Activated T-helper 17 cell treated with anti-CD3 and anti-CD28 coated beads, Interleukin-2, amount 50 U/mL, for 72 hours (primary cell): ENCODE measurements around the gene ALDH3B2. TPM values are rescaled to one million over a fixed set of nuclear protein-coding genes. Genes with fewer than 3 reads are reported as not detected.

Source experiments
- ATAC-seq: fragments of 150-1000 bp; cut with Tn5 transposase; replicated peaks from 2 replicates; pipeline ENCODE4 v1.10.0; 2021; ENCODE audit warnings: mild to moderate bottlenecking, moderate library complexity
- H3K27ac Mint-ChIP-seq: one replicate; pipeline ENCODE4 v1.8.0; 2022; ENCODE audit warnings: mixed read lengths
- H3K27me3 Mint-ChIP-seq: one replicate; pipeline ENCODE4 v1.8.0; 2022; ENCODE audit warnings: mixed read lengths
- H3K36me3 Mint-ChIP-seq: one replicate; pipeline ENCODE4 v1.8.0; 2022; ENCODE audit warnings: low read depth, mild to moderate bottlenecking, mixed read lengths
- H3K4me1 Mint-ChIP-seq: one replicate; pipeline ENCODE4 v1.8.0; 2022; ENCODE audit warnings: mixed read lengths
- H3K4me3 Mint-ChIP-seq: one replicate; pipeline ENCODE4 v1.8.0; 2022; ENCODE audit warnings: mild to moderate bottlenecking, mixed read lengths
- H3K9me3 Mint-ChIP-seq: one replicate; pipeline ENCODE4 v1.8.0; 2022; ENCODE audit warnings: mixed read lengths
- total RNA-seq, 2 donors: library from RNA; stranded (reverse); gene quantifications; one replicate each; pipeline ENCODE4 v1.2.3, GENCODE V29; 2022

The ALDH3B2 gene
- total RNA-seq, 2 donors from 2014 or later: not detected

- H3K36me3 Mint-ChIP-seq: peaks cover 22% of the 10 kb centered on the region
- peak; percentile 91 for ATAC-seq
- H3K27ac Mint-ChIP-seq: peak overlapping the region; percentile 94
- peak overlapping the region; percentile 78 for H3K4me3 Mint-ChIP-seq
- no peaks in the 10 kb centered on the region for H3K27me3 Mint-ChIP-seq
- no peaks in the 10 kb centered on the region for H3K9me3 Mint-ChIP-seq
- H3K4me1 Mint-ChIP-seq: no peaks in the 10 kb centered on the region
Measured at GRCh38 chr11:67613960-67614715, 60.3 kb downstream of the ALDH3B2 start.

DNA sequence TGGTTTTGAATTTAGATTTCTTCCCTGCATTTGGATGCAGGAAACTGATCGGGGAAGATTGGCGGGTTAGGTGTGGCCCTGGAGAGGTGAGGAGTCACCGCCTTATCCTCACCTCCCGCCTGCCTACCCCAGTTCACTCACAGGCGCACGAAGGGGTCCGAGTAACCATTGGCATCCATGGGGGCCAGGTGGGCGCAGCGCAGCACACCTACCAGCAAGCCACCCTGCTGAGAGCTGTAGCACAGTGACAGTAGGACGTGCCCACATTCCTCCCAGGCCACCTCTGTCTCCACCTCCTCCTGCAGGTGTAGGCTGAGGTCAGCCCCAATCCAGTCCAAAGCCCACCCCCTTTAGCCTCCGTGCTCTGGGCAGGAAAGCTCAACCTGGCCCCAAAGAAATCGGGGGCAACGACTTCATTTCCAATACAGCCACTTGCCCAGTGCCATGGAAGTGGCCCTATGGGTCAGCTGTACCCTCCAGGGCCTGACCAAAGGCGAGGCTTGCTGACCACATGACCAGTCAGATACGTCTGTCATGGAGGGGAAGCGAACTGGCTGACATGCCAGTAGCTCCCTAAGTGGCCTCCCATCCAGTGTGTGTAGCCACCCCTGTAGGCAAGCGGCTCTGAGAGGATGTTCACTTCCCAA is 61.0 kb downstream of the ALDH3B2 start:
- no peaks in the 10 kb centered on the region for H3K9me3 Mint-ChIP-seq
- peak; percentile 27 for ATAC-seq
- peak overlapping the region; percentile 94 for H3K27ac Mint-ChIP-seq
- H3K36me3 Mint-ChIP-seq: peaks cover 29% of the 10 kb centered on the region
- no peaks in the 10 kb centered on the region for H3K4me1 Mint-ChIP-seq
- peak overlapping the region; percentile 78 for H3K4me3 Mint-ChIP-seq
- H3K27me3 Mint-ChIP-seq: no peaks in the 10 kb centered on the region

GRCh38 chr11:67612751-67613150 is 61.7 kb downstream of the ALDH3B2 start:
- no peaks in the 10 kb centered on the region for H3K27me3 Mint-ChIP-seq
- ATAC-seq: no peak
- peaks cover 32% of the 10 kb centered on the region for H3K36me3 Mint-ChIP-seq
- no peaks in the 10 kb centered on the region for H3K9me3 Mint-ChIP-seq
- H3K27ac Mint-ChIP-seq: peak overlapping the region; percentile 94
- peak overlapping the region; percentile 78 for H3K4me3 Mint-ChIP-seq
- H3K4me1 Mint-ChIP-seq: no peaks in the 10 kb centered on the region

Other genes with a start within 250 kb of the ALDH3B2 start
- gene RPS6KB2, start 246.1 kb downstream of the ALDH3B2 start, total RNA-seq: 10 to 100 TPM; 62.3 to 63.0 TPM
- gene PTPRCAP, start 236.9 kb downstream of the ALDH3B2 start, total RNA-seq: 100 to 1,000 TPM; 112 to 228 TPM
- gene CORO1B, start 231.1 kb downstream of the ALDH3B2 start, total RNA-seq: 100 to 1,000 TPM; 303 to 326 TPM
- not detected for gene GPR152, start 221.9 kb downstream of the ALDH3B2 start, total RNA-seq
- gene CABP4, start 219.3 kb downstream of the ALDH3B2 start, total RNA-seq: 1 to 10 TPM in 1 of 2 donors, under 1 TPM in 1; 0.32 to 2.2 TPM
- 10 to 100 TPM; 30.0 to 83.0 TPM for gene TMEM134, start 205.4 kb downstream of the ALDH3B2 start, total RNA-seq
- 100 to 1,000 TPM; 152 to 186 TPM for gene AIP, start 191.6 kb downstream of the ALDH3B2 start, total RNA-seq
- gene PITPNM1, start 169.3 kb downstream of the ALDH3B2 start, total RNA-seq: 100 to 1,000 TPM in 1 of 2 donors, 10 to 100 TPM in 1; 97.9 to 111 TPM
- gene CDK2AP2, start 166.5 kb downstream of the ALDH3B2 start, total RNA-seq: 10 to 100 TPM; 65.0 to 71.7 TPM
- gene CABP2, start 151.2 kb downstream of the ALDH3B2 start, total RNA-seq: not detected
- gene GSTP1, start 90.8 kb downstream of the ALDH3B2 start, total RNA-seq: 100 to 1,000 TPM; 187 to 394 TPM
- 100 to 1,000 TPM; 160 to 238 TPM for gene NDUFV1, start 67.7 kb downstream of the ALDH3B2 start, total RNA-seq
- gene NUDT8, start 44.7 kb downstream of the ALDH3B2 start, total RNA-seq: 10 to 100 TPM; 12.0 to 23.1 TPM
- gene TBX10, start 34.9 kb downstream of the ALDH3B2 start, total RNA-seq: not detected
- under 1 TPM in 1 of 2 donors, not detected in 1; 0.80 TPM for gene ACY3, start 23.9 kb downstream of the ALDH3B2 start, total RNA-seq